ENCODE data around the gene DGKG.

The DGKG gene

GRCh38 chr3:186142393-186142932 lies 219.6 kb downstream of the DGKG start:
- Histone ChIP-seq H3K27me3 (ENCODE audit: control insufficient read depth in 1 of 2, insufficient read depth in 2 of 2, low read length in 2 of 2) (no peaks in the 10 kb centered on the region), H3K4me3 (ENCODE audit: low read depth in 1 of 2, low read length in 2 of 2) (no peak overlapping the region), H3K9ac (ENCODE audit: low read length) (no peak overlapping the region), H3K27ac (ENCODE audit: low read depth, low read length) (no peak overlapping the region), H3K36me3 (ENCODE audit: insufficient read depth, low read length) (no peaks in the 10 kb centered on the region), H3K4me1 (ENCODE audit: insufficient read depth, low read length) (no peaks in the 10 kb centered on the region), H3K9me3 (ENCODE audit: low read length) (no peaks in the 10 kb centered on the region)

- Histone ChIP-seq H3K27ac (ENCODE audit: low read depth, low read length) (no peak overlapping the region), H3K4me1 (ENCODE audit: insufficient read depth, low read length) (no peaks in the 10 kb centered on the region), H3K9me3 (ENCODE audit: low read length) (no peaks in the 10 kb centered on the region), H3K9ac (ENCODE audit: low read length) (no peak overlapping the region), H3K4me3 (ENCODE audit: low read depth in 1 of 2, low read length in 2 of 2) (no peak overlapping the region), H3K36me3 (ENCODE audit: insufficient read depth, low read length) (no peaks in the 10 kb centered on the region), H3K27me3 (ENCODE audit: control insufficient read depth in 1 of 2, insufficient read depth in 2 of 2, low read length in 2 of 2) (no peaks in the 10 kb centered on the region)
These were observed 220.2 kb downstream of the DGKG start for GRCh38 chr3:186141790-186142189.

GRCh38 chr3:186138272-186138981 lies 223.6 kb downstream of the DGKG start:
- no peak overlapping the region for H3K4me3 ChIP-seq (ENCODE audit: low read depth in 1 of 2, low read length in 2 of 2)
- H3K4me1 ChIP-seq (ENCODE audit: insufficient read depth, low read length) = no peaks in the 10 kb centered on the region
- H3K27ac ChIP-seq (ENCODE audit: low read depth, low read length) = no peak overlapping the region
- H3K36me3 ChIP-seq (ENCODE audit: insufficient read depth, low read length) = no peaks in the 10 kb centered on the region
- H3K9me3 ChIP-seq (ENCODE audit: low read length) = no peaks in the 10 kb centered on the region
- no peak overlapping the region for H3K9ac ChIP-seq (ENCODE audit: low read length)
- no peaks in the 10 kb centered on the region for H3K27me3 ChIP-seq (ENCODE audit: control insufficient read depth in 1 of 2, insufficient read depth in 2 of 2, low read length in 2 of 2)

- Histone ChIP-seq H3K27me3 (ENCODE audit: control insufficient read depth in 1 of 2, insufficient read depth in 2 of 2, low read length in 2 of 2) (no peaks in the 10 kb centered on the region), H3K36me3 (ENCODE audit: insufficient read depth, low read length) (no peaks in the 10 kb centered on the region)
These were observed 224.9 kb downstream of the DGKG start for GRCh38 chr3:186137051-186137685.

GRCh38 chr3:186133980-186134379 lies 228.1 kb downstream of the DGKG start:
- Histone ChIP-seq H3K36me3 (ENCODE audit: insufficient read depth, low read length) (no peaks in the 10 kb centered on the region), H3K9ac (ENCODE audit: low read length) (no peak overlapping the region)

More at GRCh38 chr3:186137051-186137685, 224.9 kb downstream of the DGKG start:
- H3K4me3 ChIP-seq (ENCODE audit: low read depth in 1 of 2, low read length in 2 of 2) = no peak overlapping the region
- H3K4me1 ChIP-seq (ENCODE audit: insufficient read depth, low read length) = no peaks in the 10 kb centered on the region
- H3K9me3 ChIP-seq (ENCODE audit: low read length) = no peaks in the 10 kb centered on the region
- H3K27ac ChIP-seq (ENCODE audit: low read depth, low read length) = no peak overlapping the region
- no peak overlapping the region for H3K9ac ChIP-seq (ENCODE audit: low read length)

GRCh38 chr3:186132487-186132886 lies 229.5 kb downstream of the DGKG start:
- H3K4me3 ChIP-seq (ENCODE audit: low read depth in 1 of 2, low read length in 2 of 2) = no peak overlapping the region
- H3K36me3 ChIP-seq (ENCODE audit: insufficient read depth, low read length) = no peaks in the 10 kb centered on the region
- no peak overlapping the region for H3K9ac ChIP-seq (ENCODE audit: low read length)
- no peaks in the 10 kb centered on the region for H3K27me3 ChIP-seq (ENCODE audit: control insufficient read depth in 1 of 2, insufficient read depth in 2 of 2, low read length in 2 of 2)
- H3K27ac ChIP-seq (ENCODE audit: low read depth, low read length) = no peak overlapping the region
- no peaks in the 10 kb centered on the region for H3K9me3 ChIP-seq (ENCODE audit: low read length)
- no peaks in the 10 kb centered on the region for H3K4me1 ChIP-seq (ENCODE audit: insufficient read depth, low read length)

More at GRCh38 chr3:186133980-186134379, 228.1 kb downstream of the DGKG start:
- no peaks in the 10 kb centered on the region for H3K4me1 ChIP-seq (ENCODE audit: insufficient read depth, low read length)
- H3K4me3 ChIP-seq (ENCODE audit: low read depth in 1 of 2, low read length in 2 of 2) = no peak overlapping the region
- no peak overlapping the region for H3K27ac ChIP-seq (ENCODE audit: low read depth, low read length)
- H3K9me3 ChIP-seq (ENCODE audit: low read length) = no peaks in the 10 kb centered on the region
- no peaks in the 10 kb centered on the region for H3K27me3 ChIP-seq (ENCODE audit: control insufficient read depth in 1 of 2, insufficient read depth in 2 of 2, low read length in 2 of 2)

- Histone ChIP-seq H3K9ac (ENCODE audit: low read length) (no peak overlapping the region), H3K4me3 (ENCODE audit: low read depth in 1 of 2, low read length in 2 of 2) (no peak overlapping the region), H3K4me1 (ENCODE audit: insufficient read depth, low read length) (no peaks in the 10 kb centered on the region), H3K36me3 (ENCODE audit: insufficient read depth, low read length) (no peaks in the 10 kb centered on the region), H3K27me3 (ENCODE audit: control insufficient read depth in 1 of 2, insufficient read depth in 2 of 2, low read length in 2 of 2) (no peaks in the 10 kb centered on the region), H3K9me3 (ENCODE audit: low read length) (no peaks in the 10 kb centered on the region), H3K27ac (ENCODE audit: low read depth, low read length) (no peak overlapping the region)
These were observed 232.8 kb downstream of the DGKG start for GRCh38 chr3:186129206-186129605.

- Histone ChIP-seq H3K36me3 (ENCODE audit: insufficient read depth, low read length) (no peaks in the 10 kb centered on the region), H3K9me3 (ENCODE audit: low read length) (no peaks in the 10 kb centered on the region), H3K9ac (ENCODE audit: low read length) (no peak overlapping the region), H3K4me3 (ENCODE audit: low read depth in 1 of 2, low read length in 2 of 2) (no peak overlapping the region), H3K27ac (ENCODE audit: low read depth, low read length) (no peak overlapping the region), H3K27me3 (ENCODE audit: control insufficient read depth in 1 of 2, insufficient read depth in 2 of 2, low read length in 2 of 2) (no peaks in the 10 kb centered on the region), H3K4me1 (ENCODE audit: insufficient read depth, low read length) (no peaks in the 10 kb centered on the region)
These were observed 233.9 kb downstream of the DGKG start for GRCh38 chr3:186128158-186128557.

GRCh38 chr3:186127463-186127862 lies 234.6 kb downstream of the DGKG start:
- no peaks in the 10 kb centered on the region for H3K4me1 ChIP-seq (ENCODE audit: insufficient read depth, low read length)
- H3K9me3 ChIP-seq (ENCODE audit: low read length) = no peaks in the 10 kb centered on the region

GRCh38 chr3:186125118-186125517 lies 236.9 kb downstream of the DGKG start:
- H3K4me3 ChIP-seq (ENCODE audit: low read depth in 1 of 2, low read length in 2 of 2) = no peak overlapping the region
- no peaks in the 10 kb centered on the region for H3K27me3 ChIP-seq (ENCODE audit: control insufficient read depth in 1 of 2, insufficient read depth in 2 of 2, low read length in 2 of 2)
- H3K4me1 ChIP-seq (ENCODE audit: insufficient read depth, low read length) = no peaks in the 10 kb centered on the region
- H3K9ac ChIP-seq (ENCODE audit: low read length) = no peak overlapping the region
- no peaks in the 10 kb centered on the region for H3K9me3 ChIP-seq (ENCODE audit: low read length)
- H3K27ac ChIP-seq (ENCODE audit: low read depth, low read length) = no peak overlapping the region
- H3K36me3 ChIP-seq (ENCODE audit: insufficient read depth, low read length) = no peaks in the 10 kb centered on the region

More at GRCh38 chr3:186127463-186127862, 234.6 kb downstream of the DGKG start:
- Histone ChIP-seq H3K27me3 (ENCODE audit: control insufficient read depth in 1 of 2, insufficient read depth in 2 of 2, low read length in 2 of 2) (no peaks in the 10 kb centered on the region), H3K27ac (ENCODE audit: low read depth, low read length) (no peak overlapping the region), H3K9ac (ENCODE audit: low read length) (no peak overlapping the region), H3K4me3 (ENCODE audit: low read depth in 1 of 2, low read length in 2 of 2) (no peak overlapping the region), H3K36me3 (ENCODE audit: insufficient read depth, low read length) (no peaks in the 10 kb centered on the region)

GRCh38 chr3:186124592-186124991 lies 237.4 kb downstream of the DGKG start:
- Histone ChIP-seq H3K27ac (ENCODE audit: low read depth, low read length) (no peak overlapping the region), H3K36me3 (ENCODE audit: insufficient read depth, low read length) (no peaks in the 10 kb centered on the region), H3K9me3 (ENCODE audit: low read length) (no peaks in the 10 kb centered on the region), H3K4me3 (ENCODE audit: low read depth in 1 of 2, low read length in 2 of 2) (no peak overlapping the region), H3K9ac (ENCODE audit: low read length) (no peak overlapping the region), H3K4me1 (ENCODE audit: insufficient read depth, low read length) (no peaks in the 10 kb centered on the region), H3K27me3 (ENCODE audit: control insufficient read depth in 1 of 2, insufficient read depth in 2 of 2, low read length in 2 of 2) (no peaks in the 10 kb centered on the region)

Measured in muscle layer of colon (tissue), 2 donors.